Measurements from ENCODE around the gene HMGN4.
"Not testable (repeated sequence)": the region's sequence is repeated elsewhere in the genome, so short reads cannot be mapped to it uniquely, and the experiment has no call there.

DNA sequence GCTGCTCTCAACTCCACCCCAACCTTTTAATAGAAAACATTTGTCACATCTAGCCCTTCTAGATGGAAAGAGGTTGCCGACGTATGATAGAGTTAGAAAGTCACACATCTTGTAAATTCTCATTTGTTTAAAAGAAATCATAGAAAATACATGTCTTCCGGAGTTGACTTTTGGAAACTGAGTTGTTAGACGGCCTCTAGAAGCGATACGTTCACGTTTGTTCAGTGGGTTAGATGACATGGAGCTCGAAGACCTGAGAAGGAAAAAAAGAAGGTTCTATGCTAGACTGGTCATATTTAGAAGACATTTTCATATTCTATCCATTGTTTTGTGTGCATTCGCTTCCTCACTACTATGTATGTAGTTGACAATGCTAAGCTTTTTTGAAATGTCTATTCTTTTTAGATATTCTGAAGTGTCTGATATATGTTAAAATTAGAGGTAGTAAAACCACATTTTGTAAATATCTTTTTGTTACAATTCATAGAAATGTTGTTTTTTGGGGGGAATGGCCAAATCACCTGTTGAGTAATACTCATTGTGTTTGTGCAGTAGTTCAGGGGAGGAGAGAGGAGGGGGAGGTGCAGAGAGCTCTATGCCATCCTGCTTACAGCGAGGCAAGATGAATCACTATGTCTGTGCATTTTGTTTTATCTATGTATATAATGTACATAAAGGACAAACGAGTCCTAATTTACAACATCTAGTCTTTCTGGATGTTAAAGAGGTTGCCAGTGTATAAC is 15.5 kb upstream of the HMGN4 start:
- TF ChIP-seq, protein P1, sequence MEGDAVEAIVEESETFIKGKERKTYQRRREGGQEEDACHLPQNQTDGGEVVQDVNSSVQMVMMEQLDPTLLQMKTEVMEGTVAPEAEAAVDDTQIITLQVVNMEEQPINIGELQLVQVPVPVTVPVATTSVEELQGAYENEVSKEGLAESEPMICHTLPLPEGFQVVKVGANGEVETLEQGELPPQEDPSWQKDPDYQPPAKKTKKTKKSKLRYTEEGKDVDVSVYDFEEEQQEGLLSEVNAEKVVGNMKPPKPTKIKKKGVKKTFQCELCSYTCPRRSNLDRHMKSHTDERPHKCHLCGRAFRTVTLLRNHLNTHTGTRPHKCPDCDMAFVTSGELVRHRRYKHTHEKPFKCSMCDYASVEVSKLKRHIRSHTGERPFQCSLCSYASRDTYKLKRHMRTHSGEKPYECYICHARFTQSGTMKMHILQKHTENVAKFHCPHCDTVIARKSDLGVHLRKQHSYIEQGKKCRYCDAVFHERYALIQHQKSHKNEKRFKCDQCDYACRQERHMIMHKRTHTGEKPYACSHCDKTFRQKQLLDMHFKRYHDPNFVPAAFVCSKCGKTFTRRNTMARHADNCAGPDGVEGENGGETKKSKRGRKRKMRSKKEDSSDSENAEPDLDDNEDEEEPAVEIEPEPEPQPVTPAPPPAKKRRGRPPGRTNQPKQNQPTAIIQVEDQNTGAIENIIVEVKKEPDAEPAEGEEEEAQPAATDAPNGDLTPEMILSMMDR (IDR thresholded peaks at IDR 0.05) = not testable (repeated sequence)
- TF ChIP-seq POLR2AphosphoS5, POLR2A (IDR thresholded peaks at IDR 0.05): not testable (repeated sequence)

Data from prostate gland (tissue), 2 donors.